HG03095 (cell line): ENCODE results near the gene UMAD1.

Experiments used
- ATAC-seq: cut with Tn5 transposase; IDR thresholded peaks from one replicate; pipeline ENCODE4 v1.9.1; 2021; ENCODE audit warnings: moderate library complexity; ENCODE audit not compliant: unreplicated experiment

The UMAD1 gene

GRCh38 chr7:7640221-7641128, at the start of gene UMAD1:
Gene UMAD1 (plus strand): TSS chr7:7640752. CDS start chr7:7673372, 32,620 bp downstream.
- ATAC-seq: peak; percentile 98

GRCh38 chr7:7595451-7595850, 45.1 kb upstream of the UMAD1 start:
- ATAC-seq: no peak

DNA sequence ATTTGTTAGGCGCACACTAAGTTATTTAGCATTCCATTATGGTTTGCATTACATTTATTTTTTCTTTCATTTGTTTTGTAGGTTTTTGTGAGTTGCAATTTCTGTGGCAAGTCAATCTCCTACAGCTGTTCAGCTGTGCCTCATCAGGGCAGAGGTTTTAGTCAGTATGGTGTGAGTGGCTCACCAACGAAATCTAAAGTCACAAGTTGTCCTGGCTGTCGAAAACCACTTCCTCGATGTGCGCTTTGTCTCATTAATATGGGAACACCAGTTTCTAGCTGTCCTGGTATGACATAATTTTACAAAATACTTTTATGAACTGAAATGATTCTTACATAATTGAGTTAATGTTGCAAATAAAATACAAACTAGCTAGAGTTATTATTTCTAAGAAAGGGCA, 44.4 kb upstream of the UMAD1 start:
- ATAC-seq: no peak

DNA sequence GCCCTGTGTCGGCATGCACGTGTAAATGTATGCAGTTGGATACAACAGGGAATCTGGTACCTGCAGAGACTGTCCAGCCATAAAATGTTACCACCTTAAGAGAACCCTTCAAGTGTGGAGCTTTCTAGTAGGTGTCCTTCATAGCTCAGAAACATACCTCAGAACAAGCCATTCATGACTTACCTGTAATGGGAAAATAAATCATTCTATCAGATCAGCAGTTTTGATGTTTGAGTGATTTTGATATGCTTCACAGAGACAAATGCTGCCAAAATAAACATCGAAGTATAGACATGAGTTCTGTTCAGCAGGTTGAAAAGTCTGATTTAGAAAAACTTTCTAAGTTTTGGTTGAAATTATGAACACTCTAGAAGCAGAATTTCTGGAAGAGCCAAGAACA, 33.5 kb upstream of the UMAD1 start:
- ATAC-seq: no peak

- ATAC-seq: no peak
Measured at GRCh38 chr7:7609330-7609729, 31.2 kb upstream of the UMAD1 start.

DNA sequence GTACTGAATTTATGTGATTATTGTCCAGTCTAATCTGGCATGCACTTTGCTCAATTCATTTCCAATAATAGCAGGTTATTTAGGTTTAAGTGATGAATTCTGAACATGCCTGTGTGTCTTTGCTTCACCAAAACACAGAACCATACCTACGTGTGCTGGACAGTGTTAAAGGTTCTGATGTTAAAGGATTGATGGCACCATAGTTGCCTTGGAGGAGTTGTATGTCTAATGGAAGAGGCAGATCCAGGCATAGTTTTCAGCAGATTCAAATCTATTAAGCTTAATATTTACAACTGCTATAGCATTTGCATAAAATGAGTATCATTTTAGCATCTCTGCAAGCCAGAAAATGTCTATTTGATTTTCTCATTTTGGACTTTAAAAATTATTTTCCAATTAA, 28.0 kb upstream of the UMAD1 start:
- no peak for ATAC-seq

GRCh38 chr7:7613210-7613609, 27.3 kb upstream of the UMAD1 start:
- ATAC-seq: no peak

GRCh38 chr7:7614018-7614741, 26.4 kb upstream of the UMAD1 start:
- ATAC-seq: no peak

GRCh38 chr7:7617550-7617949, 23.0 kb upstream of the UMAD1 start:
- no peak for ATAC-seq

DNA sequence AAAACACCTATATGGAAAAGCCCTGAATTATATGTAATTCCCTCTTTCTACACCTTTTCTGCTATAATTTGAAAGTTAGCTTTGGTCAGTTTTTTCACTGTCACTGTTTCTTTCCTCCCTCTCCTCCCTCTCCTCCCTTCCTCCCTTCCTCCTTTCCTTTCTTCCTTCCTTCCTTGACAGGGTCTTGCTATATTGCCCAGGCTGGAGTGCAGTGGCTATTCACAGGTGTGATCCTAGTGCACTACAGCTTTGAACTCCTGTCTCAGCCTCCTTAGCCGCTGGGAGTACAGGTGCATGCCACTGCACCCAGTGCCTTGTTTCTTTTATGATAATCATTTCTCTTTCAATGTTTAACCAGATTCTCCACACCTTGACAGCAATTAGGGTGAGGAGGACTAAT, 22.1 kb upstream of the UMAD1 start:
- ATAC-seq: no peak

DNA sequence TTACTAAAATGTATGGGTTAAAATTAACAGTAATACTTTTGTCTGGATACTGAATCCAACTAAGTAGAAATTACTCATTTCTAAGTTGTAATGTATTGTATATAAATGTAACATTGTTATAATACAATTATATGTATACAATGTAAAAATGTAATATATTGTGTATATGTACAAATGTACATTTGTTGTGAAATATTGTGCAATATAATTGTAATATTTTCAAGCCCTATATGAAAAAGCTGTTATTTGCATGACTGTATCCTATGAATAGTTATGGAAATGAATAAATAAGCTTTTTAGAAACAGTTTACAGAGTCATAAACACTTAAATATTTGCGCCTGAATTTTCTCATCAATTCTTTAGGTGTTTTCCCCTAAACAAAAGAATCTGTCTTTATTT, 20.3 kb upstream of the UMAD1 start:
- ATAC-seq: no peak

DNA sequence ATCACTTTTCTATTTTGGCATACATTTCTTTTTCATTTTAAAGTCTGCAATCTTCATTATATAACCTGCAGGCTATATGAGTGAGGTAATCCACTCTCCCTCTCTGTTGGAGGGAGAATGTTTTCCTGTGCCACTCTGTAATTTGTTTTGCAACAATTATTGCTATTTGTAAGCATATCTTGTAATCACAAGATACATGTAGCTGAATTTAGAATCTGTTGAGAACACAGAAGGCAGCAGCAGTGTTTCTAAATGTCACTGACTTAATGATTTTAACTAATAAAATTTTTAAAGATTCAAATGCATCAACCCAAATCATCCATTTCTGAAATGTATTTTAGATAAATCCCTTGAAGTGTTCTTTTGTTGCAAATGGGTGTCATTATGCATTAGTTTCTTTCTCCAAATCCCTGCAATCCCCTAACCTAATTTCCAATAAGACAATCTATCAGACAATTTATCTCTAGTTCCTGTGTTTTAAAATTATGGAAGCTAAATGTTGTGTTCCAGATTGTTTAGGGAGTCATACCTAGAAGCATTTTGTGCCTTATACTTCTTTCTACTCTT, 19.8 kb upstream of the UMAD1 start:
- ATAC-seq: no peak

DNA sequence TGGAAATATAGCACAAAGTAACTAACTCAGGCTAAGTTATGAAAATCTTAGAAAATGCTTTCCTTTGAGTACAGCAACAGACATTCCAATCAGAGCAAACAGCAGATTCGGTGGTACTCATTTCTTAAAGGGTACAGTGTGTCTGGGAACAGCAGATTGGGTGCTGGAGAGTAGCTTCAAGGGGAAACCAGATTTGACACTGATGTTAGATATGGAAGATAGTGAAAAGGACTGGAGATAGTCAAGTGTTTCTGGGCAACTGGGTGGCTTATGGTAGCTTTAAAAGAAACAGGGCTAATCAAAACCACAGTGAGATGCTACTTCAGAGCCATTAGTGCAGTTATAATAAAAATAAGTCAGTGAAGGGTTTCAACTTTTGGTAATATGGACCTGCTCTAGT, 12.1 kb upstream of the UMAD1 start:
- no peak for ATAC-seq

DNA sequence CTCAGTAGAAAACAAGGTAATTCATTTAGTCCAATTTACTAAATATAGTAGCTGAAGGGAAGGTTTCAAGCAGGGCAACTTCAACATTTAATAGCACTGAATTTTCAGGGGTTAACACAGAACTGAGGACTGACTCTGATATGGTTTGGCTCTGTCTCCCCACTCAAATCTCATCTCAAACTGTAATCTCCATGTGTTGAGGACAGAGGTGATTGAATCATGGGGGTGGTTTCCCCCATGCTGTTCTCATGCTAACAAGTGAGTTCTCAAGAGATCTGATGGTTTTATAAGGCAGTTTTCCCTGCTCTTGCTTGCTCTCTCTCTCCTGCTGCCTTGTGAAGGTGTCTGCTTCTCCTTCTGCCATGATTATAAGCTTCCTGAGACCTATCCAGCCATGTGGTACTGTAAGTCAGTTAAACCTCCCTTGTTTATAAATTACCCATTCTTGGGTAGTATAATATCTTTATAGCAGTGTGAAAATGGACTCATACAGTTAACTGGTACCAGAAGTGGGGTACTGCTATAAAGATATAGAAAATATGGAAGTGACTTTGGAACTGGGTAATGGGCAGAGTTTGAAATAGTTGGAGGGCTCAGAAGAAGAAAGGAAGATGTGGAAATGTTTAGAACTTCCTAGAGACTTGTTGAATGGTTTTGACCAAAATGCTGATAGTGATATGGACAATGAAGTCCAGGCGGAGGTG, 9.8 kb upstream of the UMAD1 start:
- ATAC-seq: no peak

GRCh38 chr7:7639421-7639820, 1.1 kb upstream of the UMAD1 start:
- no peak for ATAC-seq

DNA sequence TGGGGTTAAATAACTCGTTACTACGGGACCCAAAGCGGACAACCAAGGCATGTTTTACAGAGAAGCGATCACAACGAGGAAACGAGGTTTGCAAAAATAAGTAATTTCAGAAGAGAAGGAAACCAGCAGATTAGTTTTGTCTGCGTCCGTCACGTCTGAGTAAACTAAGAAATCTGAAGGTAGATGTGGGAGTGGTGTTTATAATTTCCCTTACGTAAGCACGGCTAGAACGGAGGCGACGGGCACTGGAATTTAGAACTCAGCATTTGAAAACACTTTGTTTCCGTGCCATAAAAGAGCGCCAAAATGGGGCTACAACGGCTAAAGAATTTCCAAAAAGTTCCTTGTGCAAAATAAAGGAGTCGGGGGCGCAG, 718 bp upstream of the UMAD1 start:
- no peak for ATAC-seq

GRCh38 chr7:7641129-7641663, 644 bp downstream of the UMAD1 start:
- ATAC-seq: peak; percentile 10

DNA sequence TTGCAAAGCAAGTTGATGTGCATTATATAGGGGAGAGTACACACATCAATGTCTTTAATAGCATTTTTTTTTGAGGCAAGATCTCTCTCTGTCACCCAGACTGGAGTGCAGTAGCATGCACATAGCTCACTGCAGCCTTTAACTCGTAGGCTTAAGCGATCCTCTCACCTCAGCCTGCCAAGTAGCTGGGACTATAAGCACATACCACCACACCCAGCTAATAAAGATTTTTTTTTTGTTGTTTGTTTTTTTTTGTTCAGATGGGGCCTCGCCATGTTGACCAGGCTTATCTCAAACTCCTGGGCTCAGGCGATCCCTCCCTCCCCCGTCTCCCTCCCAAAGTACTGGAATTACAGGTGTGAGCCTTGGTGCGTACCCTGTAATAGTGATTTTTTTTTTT, 1.5 kb downstream of the UMAD1 start:
- ATAC-seq: no peak

- ATAC-seq: no peak
Measured at GRCh38 chr7:7647495-7648036, 7.0 kb downstream of the UMAD1 start.

GRCh38 chr7:7650682-7651206, 10.2 kb downstream of the UMAD1 start:
- no peak for ATAC-seq

- no peak for ATAC-seq
Measured at GRCh38 chr7:7651479-7651878, 10.9 kb downstream of the UMAD1 start.
